ENCODE measurements around the gene GIMAP8.

GIMAP8 gene

GRCh38 chr7:150446288-150446938 lies 4.0 kb upstream of the GIMAP8 start:
- Mint-ChIP-seq H3K27me3 (ENCODE audit: low read depth, poor library complexity) (peaks cover 11% of the 10 kb centered on the region), H3K27ac (peak overlapping the region; percentile 95), H3K4me3 (peak overlapping the region; percentile 39), H3K9me3 (peaks cover 12% of the 10 kb centered on the region), H3K36me3 (ENCODE audit: low read depth) (peaks cover 9% of the 10 kb centered on the region), H3K4me1 (peaks cover 60% of the 10 kb centered on the region)
- TF ChIP-seq CTCF (IDR thresholded peaks at IDR 0.05) = no peak
- no peak for DNase-seq

GRCh38 chr7:150447966-150448788 lies 2.3 kb upstream of the GIMAP8 start:
- Mint-ChIP-seq H3K4me1 (peaks cover 68% of the 10 kb centered on the region), H3K4me3 (peak overlapping the region; percentile 22), H3K9me3 (no peaks in the 10 kb centered on the region), H3K27ac (peak overlapping the region; percentile 47), H3K27me3 (ENCODE audit: low read depth, poor library complexity) (peaks cover 17% of the 10 kb centered on the region), H3K36me3 (ENCODE audit: low read depth) (no peaks in the 10 kb centered on the region)
- no peak for DNase-seq
- TF ChIP-seq CTCF (IDR thresholded peaks at IDR 0.05) = no peak

GRCh38 chr7:150448789-150449147 lies 1.7 kb upstream of the GIMAP8 start:
- Mint-ChIP-seq H3K4me3 (peak overlapping the region; percentile 22), H3K27me3 (ENCODE audit: low read depth, poor library complexity) (peaks cover 18% of the 10 kb centered on the region), H3K9me3 (no peaks in the 10 kb centered on the region), H3K27ac (peak overlapping the region; percentile 47), H3K4me1 (peaks cover 62% of the 10 kb centered on the region), H3K36me3 (ENCODE audit: low read depth) (no peaks in the 10 kb centered on the region)
- DNase-seq = peak; percentile 78
- TF ChIP-seq CTCF (IDR thresholded peaks at IDR 0.05) = peak; percentile 96

- H3K27ac Mint-ChIP-seq = no peak overlapping the region
- H3K4me3 Mint-ChIP-seq = no peak overlapping the region
- no peaks in the 10 kb centered on the region for H3K36me3 Mint-ChIP-seq (ENCODE audit: low read depth)
- no peaks in the 10 kb centered on the region for H3K9me3 Mint-ChIP-seq
- peaks cover 59% of the 10 kb centered on the region for H3K4me1 Mint-ChIP-seq
- no peak for TF ChIP-seq CTCF (IDR thresholded peaks at IDR 0.05)
- peaks cover 21% of the 10 kb centered on the region for H3K27me3 Mint-ChIP-seq (ENCODE audit: low read depth, poor library complexity)
- no peak for DNase-seq
Measured at GRCh38 chr7:150449206-150449952, 1.1 kb upstream of the GIMAP8 start.

GRCh38 chr7:150451097-150451793 lies 815 bp downstream of the GIMAP8 start:
- peaks cover 1% of the 10 kb centered on the region for H3K36me3 Mint-ChIP-seq (ENCODE audit: low read depth)
- H3K9me3 Mint-ChIP-seq = peaks cover 10% of the 10 kb centered on the region
- peaks cover 49% of the 10 kb centered on the region for H3K4me1 Mint-ChIP-seq
- TF ChIP-seq CTCF (IDR thresholded peaks at IDR 0.05) = no peak
- H3K27ac Mint-ChIP-seq = peak overlapping the region; percentile 17
- H3K4me3 Mint-ChIP-seq = peak overlapping the region; percentile 13
- H3K27me3 Mint-ChIP-seq (ENCODE audit: low read depth, poor library complexity) = peaks cover 21% of the 10 kb centered on the region
- peak; percentile 50 for DNase-seq
